Colonic mucosa (tissue), 4 donors: ENCODE results near the gene GPRC5C. TPM values are rescaled to one million over a fixed set of nuclear protein-coding genes. Genes with fewer than 3 reads are reported as not detected.

Experiments
- DNase-seq: peaks from one replicate; pipeline ENCODE4 v3.0.0-alpha.2; 2020
- H3K27ac ChIP-seq: fragments of 200-600 bp; one replicate; pipeline ENCODE4 v1.8.0; 2021
- H3K27me3 ChIP-seq: fragments of 200-600 bp; one replicate; pipeline ENCODE4 v1.8.0; 2021
- H3K36me3 ChIP-seq: fragments of 200-600 bp; one replicate; pipeline ENCODE4 v1.8.0; 2021
- H3K4me1 ChIP-seq: fragments of 200-600 bp; one replicate; pipeline ENCODE4 v1.8.0; 2021; ENCODE audit warnings: mild to moderate bottlenecking
- H3K4me3 ChIP-seq: fragments of 200-600 bp; one replicate; pipeline ENCODE4 v1.8.0; 2021
- H3K9ac ChIP-seq, 2 donors: one replicate each; pipeline ENCODE4 v1.7.0; 2013; ENCODE audit warnings: control low read depth in 2 of 2, low read depth in 2 of 2, low read length in 2 of 2
- H3K9me3 ChIP-seq: fragments of 200-600 bp; one replicate; pipeline ENCODE4 v1.8.0; 2021
- intact Hi-C: fragments of 100-400 bp; cut with DNase I; formaldehyde crosslinking; loops from one replicate; pipeline ENCODE4 v1.14.1; 2022
- total RNA-seq, 2 donors: library from RNA; stranded (reverse); fragmentation: NEBNext Ultra II Directional in 1 of 2; extraction: Animal tissue kit (Norgen Biotek cat#: 25700) in 1 of 2; gene quantifications; one replicate each; pipeline ENCODE4 v1.2.1, GENCODE V29; 2021
- TF ChIP-seq, protein P1 (sequence below): fragments of 200-600 bp; IDR thresholded peaks from one replicate; pipeline ENCODE4 v1.8.0; 2022; ENCODE audit warnings: antibody characterized with exemption, mild to moderate bottlenecking
- donor health status: healthy.
- donor health status: DM: no; HTN: no; CAD: no.
- donor health status: DM: no; HTN: no; CAD: no.

The GPRC5C gene
- total RNA-seq, 2 donors from 2014 or later = 139 to 193 TPM

- DNase-seq = no peak
- TF ChIP-seq, protein P1, sequence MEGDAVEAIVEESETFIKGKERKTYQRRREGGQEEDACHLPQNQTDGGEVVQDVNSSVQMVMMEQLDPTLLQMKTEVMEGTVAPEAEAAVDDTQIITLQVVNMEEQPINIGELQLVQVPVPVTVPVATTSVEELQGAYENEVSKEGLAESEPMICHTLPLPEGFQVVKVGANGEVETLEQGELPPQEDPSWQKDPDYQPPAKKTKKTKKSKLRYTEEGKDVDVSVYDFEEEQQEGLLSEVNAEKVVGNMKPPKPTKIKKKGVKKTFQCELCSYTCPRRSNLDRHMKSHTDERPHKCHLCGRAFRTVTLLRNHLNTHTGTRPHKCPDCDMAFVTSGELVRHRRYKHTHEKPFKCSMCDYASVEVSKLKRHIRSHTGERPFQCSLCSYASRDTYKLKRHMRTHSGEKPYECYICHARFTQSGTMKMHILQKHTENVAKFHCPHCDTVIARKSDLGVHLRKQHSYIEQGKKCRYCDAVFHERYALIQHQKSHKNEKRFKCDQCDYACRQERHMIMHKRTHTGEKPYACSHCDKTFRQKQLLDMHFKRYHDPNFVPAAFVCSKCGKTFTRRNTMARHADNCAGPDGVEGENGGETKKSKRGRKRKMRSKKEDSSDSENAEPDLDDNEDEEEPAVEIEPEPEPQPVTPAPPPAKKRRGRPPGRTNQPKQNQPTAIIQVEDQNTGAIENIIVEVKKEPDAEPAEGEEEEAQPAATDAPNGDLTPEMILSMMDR = no peak
- H3K4me3 ChIP-seq = no peak overlapping the region
- no peaks in the 10 kb centered on the region for H3K27me3 ChIP-seq
- no peaks in the 10 kb centered on the region for H3K36me3 ChIP-seq
- no peaks in the 10 kb centered on the region for H3K9me3 ChIP-seq
- peaks cover 13% of the 10 kb centered on the region for H3K4me1 ChIP-seq
- H3K9ac ChIP-seq = no peak overlapping the region
- intact Hi-C loops = no loop called here
- no peak overlapping the region for H3K27ac ChIP-seq
Measured at GRCh38 chr17:74448756-74449155, 16.9 kb downstream of the GPRC5C start.

DNA sequence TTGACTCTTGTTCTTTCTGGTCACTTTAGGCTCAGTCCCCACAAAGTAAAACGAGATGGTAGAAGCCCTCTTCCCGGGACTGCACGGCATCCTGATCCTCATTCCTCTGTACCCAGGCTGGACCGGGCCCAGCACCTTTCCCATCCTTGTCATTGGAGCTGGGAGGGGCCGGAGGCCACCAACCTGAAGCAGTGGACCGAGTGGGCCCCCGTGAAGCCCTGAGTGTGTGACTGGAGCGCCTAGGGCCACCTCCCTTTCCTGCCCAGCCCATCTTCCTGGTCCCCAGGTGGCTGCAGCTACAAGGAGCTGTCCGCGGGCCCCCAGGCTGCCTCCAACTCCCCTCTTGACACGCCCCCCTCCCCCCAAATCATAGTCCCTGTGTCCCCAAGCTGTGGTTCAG, 17.4 kb downstream of the GPRC5C start:
- H3K27ac ChIP-seq = no peak overlapping the region
- H3K4me3 ChIP-seq = no peak overlapping the region
- H3K36me3 ChIP-seq = no peaks in the 10 kb centered on the region
- H3K9ac ChIP-seq = no peak overlapping the region
- TF ChIP-seq, protein P1 = no peak
- intact Hi-C loops = no loop called here
- H3K27me3 ChIP-seq = no peaks in the 10 kb centered on the region
- H3K4me1 ChIP-seq = peaks cover 9% of the 10 kb centered on the region
- DNase-seq = no peak
- no peaks in the 10 kb centered on the region for H3K9me3 ChIP-seq

DNA sequence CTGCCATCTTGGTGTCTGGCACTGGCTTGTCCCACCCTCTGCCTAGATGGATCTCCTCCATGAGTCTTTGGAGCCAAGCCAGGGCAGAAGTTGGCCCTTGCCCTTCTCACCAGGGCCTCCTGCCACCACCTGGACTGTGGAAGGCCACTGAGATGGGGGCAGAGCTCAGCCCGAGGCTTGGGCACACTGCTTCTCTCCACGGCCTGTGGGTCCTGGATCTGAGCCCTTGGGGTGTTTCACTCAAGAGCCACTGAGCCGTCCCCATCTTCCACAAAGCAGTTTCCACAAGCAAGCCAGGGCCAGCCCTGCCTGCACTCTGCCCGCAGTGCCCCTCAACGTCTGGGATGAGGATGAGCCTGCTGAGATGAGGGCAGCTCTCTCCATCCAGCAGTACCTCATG, 17.9 kb downstream of the GPRC5C start:
- Histone ChIP-seq H3K27me3 (no peaks in the 10 kb centered on the region), H3K36me3 (no peaks in the 10 kb centered on the region), H3K9ac (no peak overlapping the region), H3K4me1 (peaks cover 11% of the 10 kb centered on the region), H3K9me3 (no peaks in the 10 kb centered on the region), H3K4me3 (no peak overlapping the region), H3K27ac (no peak overlapping the region)
- no peak for DNase-seq
- TF ChIP-seq, protein P1 = no peak
- intact Hi-C loops = no loop called here

DNA sequence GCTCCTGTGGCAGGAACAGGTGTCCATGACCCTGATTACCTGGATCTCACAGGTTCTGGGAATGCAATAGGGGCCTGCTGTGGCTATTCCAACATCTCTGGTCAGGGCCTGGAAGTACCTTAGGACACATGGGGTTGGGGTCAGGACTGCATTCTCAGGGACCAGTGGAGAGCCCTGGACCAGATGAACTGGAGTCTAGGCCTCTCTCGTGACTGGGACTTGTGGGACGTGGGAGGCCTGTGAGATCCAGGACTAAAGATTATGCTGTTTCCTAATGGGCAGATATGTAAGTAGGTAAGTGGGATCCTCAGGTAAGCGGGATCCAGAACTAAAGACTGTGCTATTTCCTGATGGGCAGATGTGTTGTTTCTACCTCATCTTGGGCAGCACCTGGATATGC, 18.3 kb downstream of the GPRC5C start:
- H3K9me3 ChIP-seq = no peaks in the 10 kb centered on the region
- H3K36me3 ChIP-seq = no peaks in the 10 kb centered on the region
- H3K27me3 ChIP-seq = no peaks in the 10 kb centered on the region
- no peak overlapping the region for H3K9ac ChIP-seq
- H3K27ac ChIP-seq = no peak overlapping the region
- intact Hi-C loops = no loop called here
- TF ChIP-seq, protein P1 = no peak
- peaks cover 16% of the 10 kb centered on the region for H3K4me1 ChIP-seq
- H3K4me3 ChIP-seq = no peak overlapping the region
- no peak for DNase-seq

- Histone ChIP-seq H3K36me3 (no peaks in the 10 kb centered on the region), H3K4me1 (peaks cover 16% of the 10 kb centered on the region), H3K4me3 (no peak overlapping the region), H3K9me3 (no peaks in the 10 kb centered on the region), H3K27me3 (no peaks in the 10 kb centered on the region), H3K9ac (no peak overlapping the region), H3K27ac (no peak overlapping the region)
- no peak for DNase-seq
- intact Hi-C loops = no loop called here
- TF ChIP-seq, protein P1 = no peak
Measured at GRCh38 chr17:74450925-74451403, 19.1 kb downstream of the GPRC5C start.

DNA sequence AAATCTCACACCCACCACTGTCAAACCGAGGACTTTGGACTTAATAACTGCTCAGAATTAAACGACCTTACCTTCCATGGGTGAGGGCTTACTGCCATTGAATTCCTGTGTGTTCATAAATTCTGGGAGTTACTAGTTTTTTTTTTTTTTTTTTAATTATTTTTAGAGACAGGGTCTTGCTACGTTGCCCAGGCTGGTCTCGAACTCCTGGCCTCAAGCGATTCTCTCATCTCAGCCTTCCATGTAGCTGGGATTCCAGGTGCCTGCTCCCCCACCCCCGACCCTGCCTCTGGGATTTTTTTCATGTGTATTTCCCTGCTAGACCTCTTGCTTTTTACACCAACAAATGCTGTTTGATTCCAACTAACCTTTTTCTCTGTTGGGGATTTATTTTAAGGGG, 19.7 kb downstream of the GPRC5C start:
- peaks cover 16% of the 10 kb centered on the region for H3K4me1 ChIP-seq
- H3K27ac ChIP-seq = no peak overlapping the region
- H3K27me3 ChIP-seq = no peaks in the 10 kb centered on the region
- TF ChIP-seq, protein P1 = no peak
- DNase-seq = no peak
- H3K36me3 ChIP-seq = no peaks in the 10 kb centered on the region
- H3K9ac ChIP-seq = no peak overlapping the region
- H3K4me3 ChIP-seq = no peak overlapping the region
- intact Hi-C loops = no loop called here
- no peaks in the 10 kb centered on the region for H3K9me3 ChIP-seq
